Activated T-helper 2 cell treated with anti-CD3 and anti-CD28 coated beads, Interferon-gamma antibody, Interleukin-2, Interleukin-4, amounts not matched to agents 10 μg/mL and 5 μg/mL and 100 μg/mL, durations not matched to agents 14 hours and 24 hours and 36 hours (primary cell): Measurements from ENCODE around the gene TRIM27. TPM values are rescaled to one million over a fixed set of nuclear protein-coding genes. Genes with fewer than 3 reads are reported as not detected.
"Not testable (repeated sequence)": the region's sequence is repeated elsewhere in the genome, so short reads cannot be mapped to it uniquely, and the experiment has no call there.

Source experiments
- DNase-seq: peaks from one replicate; pipeline ENCODE4 v3.0.0; 2021; ENCODE audit warnings: low spot score
- H3K27ac Mint-ChIP-seq: one replicate; pipeline ENCODE4 v1.8.0; 2021; ENCODE audit warnings: mixed read lengths
- H3K27me3 Mint-ChIP-seq: one replicate; pipeline ENCODE4 v1.8.0; 2021; ENCODE audit warnings: low read depth, mixed read lengths
- H3K36me3 Mint-ChIP-seq: one replicate; pipeline ENCODE4 v1.8.0; 2021; ENCODE audit warnings: low read depth, mixed read lengths
- H3K4me1 Mint-ChIP-seq: one replicate; pipeline ENCODE4 v1.8.0; 2021; ENCODE audit warnings: low read depth, mixed read lengths
- H3K4me3 Mint-ChIP-seq: one replicate; pipeline ENCODE4 v1.8.0; 2021; ENCODE audit warnings: low read depth, mild to moderate bottlenecking, moderate library complexity, mixed read lengths
- H3K9me3 Mint-ChIP-seq: one replicate; pipeline ENCODE4 v1.8.0; 2021; ENCODE audit warnings: mixed read lengths
- intact Hi-C: fragments of 100-400 bp; cut with micrococcal nuclease; formaldehyde crosslinking; loops from one replicate; pipeline ENCODE4 v1.15.1; 2023
- total RNA-seq: library from RNA; stranded (reverse); gene quantifications from 2 replicates; pipeline ENCODE4 v1.2.3, GENCODE V29; 2022

Gene TRIM27
- total RNA-seq, 1 donor from 2014 or later, result 64.4 TPM

- H3K4me3 Mint-ChIP-seq, intact Hi-C loops, H3K9me3 Mint-ChIP-seq, DNase-seq, H3K27ac Mint-ChIP-seq, H3K36me3 Mint-ChIP-seq: not testable (repeated sequence)
- Mint-ChIP-seq H3K4me1 (peaks cover 24% of the 10 kb centered on the region), H3K27me3 (peaks cover 12% of the 10 kb centered on the region)
These were observed 25.9 kb upstream of the TRIM27 start for GRCh38 chr6:28949656-28950195.

- no peak for DNase-seq
- Mint-ChIP-seq H3K27ac (no peak overlapping the region), H3K4me1 (peaks cover 23% of the 10 kb centered on the region), H3K27me3 (peaks cover 15% of the 10 kb centered on the region), H3K4me3 (no peak overlapping the region), H3K9me3 (no peaks in the 10 kb centered on the region), H3K36me3 (no peaks in the 10 kb centered on the region)
- intact Hi-C loops, result no loop called here
These were observed 25.1 kb upstream of the TRIM27 start for GRCh38 chr6:28948782-28949486.

GRCh38 chr6:28947831-28948270 is 24.1 kb upstream of the TRIM27 start:
- intact Hi-C loops, result no loop called here
- H3K9me3 Mint-ChIP-seq, result no peaks in the 10 kb centered on the region
- peaks cover 23% of the 10 kb centered on the region for H3K4me1 Mint-ChIP-seq
- H3K27ac Mint-ChIP-seq, result no peak overlapping the region
- H3K27me3 Mint-ChIP-seq, result peaks cover 11% of the 10 kb centered on the region
- no peaks in the 10 kb centered on the region for H3K36me3 Mint-ChIP-seq
- DNase-seq, result no peak
- H3K4me3 Mint-ChIP-seq, result no peak overlapping the region

GRCh38 chr6:28947067-28947765 is 23.4 kb upstream of the TRIM27 start:
- no peaks in the 10 kb centered on the region for H3K36me3 Mint-ChIP-seq
- peaks cover 7% of the 10 kb centered on the region for H3K27me3 Mint-ChIP-seq
- H3K27ac Mint-ChIP-seq, result no peak overlapping the region
- no peak for DNase-seq
- H3K9me3 Mint-ChIP-seq, result no peaks in the 10 kb centered on the region
- intact Hi-C loops, result no loop called here
- peaks cover 23% of the 10 kb centered on the region for H3K4me1 Mint-ChIP-seq
- H3K4me3 Mint-ChIP-seq, result no peak overlapping the region

GRCh38 chr6:28945349-28945748 is 21.6 kb upstream of the TRIM27 start:
- H3K9me3 Mint-ChIP-seq, result no peaks in the 10 kb centered on the region
- H3K27ac Mint-ChIP-seq, result no peak overlapping the region
- H3K27me3 Mint-ChIP-seq, result peaks cover 7% of the 10 kb centered on the region
- no peak for DNase-seq
- no peaks in the 10 kb centered on the region for H3K36me3 Mint-ChIP-seq
- no peak overlapping the region for H3K4me3 Mint-ChIP-seq
- H3K4me1 Mint-ChIP-seq, result peaks cover 28% of the 10 kb centered on the region
- intact Hi-C loops, result no loop called here

GRCh38 chr6:28944412-28944865 is 20.7 kb upstream of the TRIM27 start:
- H3K9me3 Mint-ChIP-seq, result no peaks in the 10 kb centered on the region
- H3K27ac Mint-ChIP-seq, result peak overlapping the region; percentile 87
- H3K4me3 Mint-ChIP-seq, result peak overlapping the region; percentile 82
- peak; percentile 61 for DNase-seq
- intact Hi-C loops, result loop anchor here (1.0 to 5.0 kb wide), 5 partner anchors 9 to 1467 kb away; no protein-coding TSS in a partner anchor
- no peaks in the 10 kb centered on the region for H3K36me3 Mint-ChIP-seq
- H3K27me3 Mint-ChIP-seq, result peaks cover 7% of the 10 kb centered on the region
- peaks cover 35% of the 10 kb centered on the region for H3K4me1 Mint-ChIP-seq

GRCh38 chr6:28943557-28944411 is 20.0 kb upstream of the TRIM27 start:
- intact Hi-C loops, result loop anchor here (1.0 to 5.0 kb wide), 5 partner anchors 10 to 1466 kb away; no protein-coding TSS in a partner anchor
- Mint-ChIP-seq H3K4me1 (peaks cover 37% of the 10 kb centered on the region), H3K9me3 (no peaks in the 10 kb centered on the region)

GRCh38 chr6:28943223-28943556 is 19.4 kb upstream of the TRIM27 start:
- H3K4me1 Mint-ChIP-seq, result peaks cover 37% of the 10 kb centered on the region
- no peaks in the 10 kb centered on the region for H3K9me3 Mint-ChIP-seq
- peaks cover 7% of the 10 kb centered on the region for H3K27me3 Mint-ChIP-seq
- H3K27ac Mint-ChIP-seq, result peak overlapping the region; percentile 87
- H3K4me3 Mint-ChIP-seq, result peak overlapping the region; percentile 82
- no peak for DNase-seq
- H3K36me3 Mint-ChIP-seq, result no peaks in the 10 kb centered on the region
- intact Hi-C loops, result loop anchor here (5.0 kb wide), 2 partner anchors 286 to 1466 kb away; no protein-coding TSS in a partner anchor

More at GRCh38 chr6:28943557-28944411, 20.0 kb upstream of the TRIM27 start:
- DNase-seq, result peak; percentile 60
- peak overlapping the region; percentile 82 for H3K4me3 Mint-ChIP-seq
- peaks cover 7% of the 10 kb centered on the region for H3K27me3 Mint-ChIP-seq
- peak overlapping the region; percentile 87 for H3K27ac Mint-ChIP-seq
- H3K36me3 Mint-ChIP-seq, result no peaks in the 10 kb centered on the region

- Mint-ChIP-seq H3K4me1 (peaks cover 37% of the 10 kb centered on the region), H3K27ac (peak overlapping the region; percentile 99), H3K36me3 (no peaks in the 10 kb centered on the region), H3K4me3 (peak overlapping the region; percentile 86), H3K27me3 (peaks cover 7% of the 10 kb centered on the region), H3K9me3 (no peaks in the 10 kb centered on the region)
- intact Hi-C loops, result loop anchor here (1.0 to 5.0 kb wide), 8 partner anchors 18 to 1465 kb away; no protein-coding TSS in a partner anchor
- DNase-seq, result no peak
These were observed 18.1 kb upstream of the TRIM27 start for GRCh38 chr6:28941684-28942448.

GRCh38 chr6:28940858-28941683 is 17.3 kb upstream of the TRIM27 start:
- intact Hi-C loops, result loop anchor here (1.0 to 5.0 kb wide), 8 partner anchors 17 to 1464 kb away; no protein-coding TSS in a partner anchor
- Mint-ChIP-seq H3K9me3 (no peaks in the 10 kb centered on the region), H3K27ac (peak overlapping the region; percentile 99), H3K27me3 (peaks cover 5% of the 10 kb centered on the region), H3K4me1 (peaks cover 37% of the 10 kb centered on the region), H3K4me3 (peak overlapping the region; percentile 86), H3K36me3 (no peaks in the 10 kb centered on the region)
- DNase-seq, result peak; percentile 77

GRCh38 chr6:28940294-28940857 is 16.6 kb upstream of the TRIM27 start:
- intact Hi-C loops, result loop anchor here (2.0 to 5.0 kb wide), 4 partner anchors 42 to 1463 kb away; no protein-coding TSS in a partner anchor
- Mint-ChIP-seq H3K4me3 (peak overlapping the region; percentile 86), H3K4me1 (peaks cover 37% of the 10 kb centered on the region), H3K27ac (peak overlapping the region; percentile 99), H3K9me3 (no peaks in the 10 kb centered on the region), H3K27me3 (peaks cover 3% of the 10 kb centered on the region), H3K36me3 (no peaks in the 10 kb centered on the region)
- DNase-seq, result no peak
